K562 (cell line): ENCODE results near the gene UTP4. TPM values are rescaled to one million over a fixed set of nuclear protein-coding genes. Genes with fewer than 3 reads are reported as not detected.

Experiments
- ATAC-seq: fragments of 200-7000 bp; cut with Tn5 transposase; 3 replicates; pipeline ENCODE4 v1.9.1; 2020; ENCODE audit warnings: moderate library complexity
- BruUV-seq: library from RNA; stranded (reverse); fragments of 400-500 nt; replicated peaks from 2 replicates; lab custom pipeline; 2021; lab: Mats Ljungman, UMichigan
- CTCF ChIA-PET: fragments of 300-600 bp; formaldehyde crosslinking; extraction: SDS; loops from one replicate; lab custom pipeline; 2021; ENCODE audit warnings: low intra/inter-chr PET ratio; lab: Yijun Ruan, JAX
- POLR2A ChIA-PET: fragments of 300-600, 350-650 bp; sonication (Branson Sonifier 250); formaldehyde crosslinking; extraction: SDS; loops from one replicate; lab custom pipeline; 2021; ENCODE audit warnings: antibody characterized with exemption, inconsistent platforms; lab: Yijun Ruan, JAX
- DNase-seq, 4 experiments: peaks; one replicate each; pipeline versions ENCODE4 v3.0.0 to v3.0.0-alpha.2; 2011 to 2018; ENCODE audit warnings: low spot score in 3 of 4, mixed read lengths in 3 of 4; ENCODE audit errors: extremely low read depth in 1 of 4
- FAIRE-seq: peaks from 2 replicates; lab custom pipeline; 2011; peaks lifted over from hg19 to GRCh38; lab: Jason Lieb, UNC
- H2AFZ ChIP-seq: 2 replicates; pipeline ENCODE4 v1.6.0; 2011; ENCODE audit warnings: low read depth, low read length, control low read depth, inconsistent platforms
- H3K27ac ChIP-seq: fragments of 200-600 bp; 3 replicates; pipeline ENCODE4 v1.8.0; 2011; ENCODE audit warnings: low read depth, mild to moderate bottlenecking, control low read depth, inconsistent platforms, low read length, moderate library complexity, mixed read lengths; ENCODE audit errors: extremely low read depth
- H3K27me3 ChIP-seq, 2 experiments: fragments of 300-600 bp in 1 of 2; 2 replicates in 1 of 2; 3 replicates in 1 of 2; pipeline versions ENCODE4 v1.6.0 to v1.8.0; 2011; ENCODE audit warnings: inconsistent platforms in 2 of 2, low read length in 2 of 2, mild to moderate bottlenecking in 1 of 2, mixed read lengths in 1 of 2, moderate library complexity in 1 of 2; ENCODE audit not compliant: control insufficient read depth in 2 of 2, insufficient read depth in 2 of 2
- H3K36me3 ChIP-seq: fragments of 300-600 bp; 3 replicates; pipeline ENCODE4 v1.8.0; 2011; ENCODE audit warnings: mild to moderate bottlenecking, low read length, inconsistent platforms; ENCODE audit not compliant: control insufficient read depth, insufficient read depth
- H3K4me1 ChIP-seq, 2 experiments: fragments of 200-600 bp in 1 of 2; replicated peaks in 1 of 2; 2 replicates in 1 of 2; 3 replicates in 1 of 2; pipeline versions ENCODE4 v1.5.1 to v1.8.0; 2011; ENCODE audit warnings: inconsistent platforms in 2 of 2, low read length in 2 of 2, mild to moderate bottlenecking in 1 of 2, mixed read lengths in 1 of 2, moderate library complexity in 1 of 2; ENCODE audit not compliant: control insufficient read depth in 2 of 2, insufficient read depth in 2 of 2
- H3K4me2 ChIP-seq: 2 replicates; pipeline ENCODE4 v1.6.1; 2011; ENCODE audit warnings: low read length, control low read depth, inconsistent platforms, mixed read lengths; ENCODE audit not compliant: insufficient read depth
- H3K4me3 ChIP-seq: fragments of 200-600 bp; sonication (generic), shearing (Covaris generic); 2 replicates; pipeline ENCODE4 v1.5.1; 2016; ENCODE audit warnings: control low read depth, inconsistent platforms
- H3K79me2 ChIP-seq: fragments of 200-600 bp; 3 replicates; pipeline ENCODE4 v1.8.0; 2011; ENCODE audit warnings: low read length, inconsistent platforms; ENCODE audit not compliant: control insufficient read depth, insufficient read depth
- H3K9ac ChIP-seq, 2 experiments: 2 replicates each; pipeline versions ENCODE4 v1.6.0 to v1.6.1; 2011; ENCODE audit warnings: low read depth in 2 of 2, low read length in 2 of 2, control low read depth in 1 of 2, inconsistent platforms in 1 of 2, mild to moderate bottlenecking in 1 of 2, mixed read lengths in 1 of 2; ENCODE audit not compliant: insufficient read depth in 1 of 2
- H3K9me1 ChIP-seq: one replicate; pipeline ENCODE4 v1.6.0; 2011; ENCODE audit warnings: inconsistent platforms, mild to moderate bottlenecking, low read length, moderate library complexity; ENCODE audit not compliant: control insufficient read depth, insufficient read depth
- H3K9me3 ChIP-seq: replicated peaks from 2 replicates; pipeline ENCODE4 v1.5.1; 2011; ENCODE audit warnings: low read depth, low read length, inconsistent platforms; ENCODE audit not compliant: control insufficient read depth, insufficient read depth
- H4K20me1 ChIP-seq: replicated peaks from 2 replicates; pipeline ENCODE4 v1.6.1; 2011; ENCODE audit warnings: low read length, inconsistent platforms, mixed read lengths; ENCODE audit not compliant: control insufficient read depth, insufficient read depth
- NR2F6 ChIP-seq: fragments of 450-650 bp; formaldehyde crosslinking; IDR thresholded peaks from 2 replicates; pipeline ENCODE4 v1.4.0; 2020; ENCODE audit warnings: mild to moderate bottlenecking
- RCOR1 ChIP-seq, 2 experiments: IDR thresholded peaks; 2 replicates each; pipeline ENCODE4 v1.6.1; 2012; ENCODE audit warnings: low read depth in 2 of 2, low read length in 2 of 2, borderline replicate concordance in 1 of 2, improper control_type of control experiment in 1 of 2
- WGBS: fragments of 100-300 bp; shearing (Covaris generic); methylation state at CpG from one replicate; pipeline ENCODE4 v1.1.6; 2016; ENCODE audit warnings: low coverage, mixed read lengths; ENCODE audit not compliant: insufficient coverage; ENCODE audit errors: missing lambda C conversion rate; 5-methylcytosine and 5-hydroxymethylcytosine counted together
- in situ Hi-C: fragments of 300-500 bp; cut with MboI; formaldehyde crosslinking; loops from 4 replicates; pipeline ENCODE4 v1.15.0; 2018; ENCODE audit warnings: inconsistent platforms, mixed read lengths
- intact Hi-C: fragments of 100-400 bp; cut with micrococcal nuclease; formaldehyde crosslinking; loops from 2 replicates; pipeline ENCODE4 v1.14.2; 2022
- polyA plus RNA-seq, 8 experiments: library from polyadenylated mRNA; depleted of rRNA in 4 of 8; stranded (reverse) in 5 of 8; unstranded in 3 of 8; fragments of >200 nt; fragmentation: Nextera tagmentation in 2 of 8; fragmentation: Illumina TruSeq in 1 of 8; extraction: Ambion mirVana in 2 of 8; extraction: Trizol in 1 of 8; gene quantifications; 2 replicates each; pipeline versions ENCODE4 v1.2.1 to v1.2.3, GENCODE V29; 2011 to 2014; ENCODE audit warnings: inconsistent platforms in 1 of 8, missing spikeins in 1 of 8
- total RNA-seq, 7 experiments: library from RNA; depleted of rRNA in 6 of 7; stranded (reverse); fragments of >200 nt in 6 of 7; fragmentation: Illumina TruSeq in 2 of 7; extraction: Trizol in 2 of 7; gene quantifications; 2 replicates each; pipeline versions ENCODE4 v1.2.1 to v1.2.3, GENCODE V29; 2011 to 2021; ENCODE audit warnings: low replicate concordance in 1 of 7
- TF ChIP-seq, protein P1 (sequence below), 3 experiments: IDR thresholded peaks in 2 of 3; conservative IDR thresholded peaks in 1 of 3; 2 replicates each; pipeline ENCODE4 v1.5.1; 2011 to 2012; ENCODE audit warnings: low read length in 3 of 3, mild to moderate bottlenecking in 3 of 3, control low read depth in 2 of 3, improper control_type of control experiment in 1 of 3, inconsistent platforms in 1 of 3, low read depth in 1 of 3, mixed read lengths in 1 of 3, moderate library complexity in 1 of 3; ENCODE audit not compliant: insufficient read depth in 2 of 3
- TF ChIP-seq, protein P2 (sequence below): fragments of 250-450 bp; sonication (Bioruptor Pico); IDR thresholded peaks from 2 replicates; pipeline ENCODE4 v1.8.0; 2022; ENCODE audit warnings: moderate library complexity, mild to moderate bottlenecking, inconsistent platforms

Gene UTP4
- total and polyA plus RNA-seq, 9 of the 15 experiments (the other 6 are each of a cell fraction or from before 2014, with no cell fraction given) = 46.1 to 203 (median 145) TPM

DNA sequence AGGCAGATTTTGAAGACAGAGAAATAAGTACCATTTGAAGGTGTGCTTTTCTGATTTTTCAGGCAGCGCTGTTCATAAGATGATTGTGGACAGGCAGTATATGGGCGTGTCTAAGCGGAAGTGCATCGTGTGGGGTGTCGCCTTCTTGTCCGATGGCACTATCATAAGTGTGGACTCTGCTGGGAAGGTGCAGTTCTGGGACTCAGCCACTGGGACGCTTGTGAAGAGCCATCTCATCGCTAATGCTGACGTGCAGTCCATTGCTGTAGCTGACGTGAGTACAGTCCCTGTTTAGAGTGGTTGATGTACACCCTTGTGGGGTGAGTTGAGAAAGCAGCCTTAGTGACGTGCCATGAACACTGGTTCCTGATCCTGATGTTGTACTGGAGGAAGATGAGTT, 10.7 kb downstream of the UTP4 start:
- no peak for TF ChIP-seq NR2F6 (CRISPR knock-in tag)
- TF ChIP-seq, protein P1, sequence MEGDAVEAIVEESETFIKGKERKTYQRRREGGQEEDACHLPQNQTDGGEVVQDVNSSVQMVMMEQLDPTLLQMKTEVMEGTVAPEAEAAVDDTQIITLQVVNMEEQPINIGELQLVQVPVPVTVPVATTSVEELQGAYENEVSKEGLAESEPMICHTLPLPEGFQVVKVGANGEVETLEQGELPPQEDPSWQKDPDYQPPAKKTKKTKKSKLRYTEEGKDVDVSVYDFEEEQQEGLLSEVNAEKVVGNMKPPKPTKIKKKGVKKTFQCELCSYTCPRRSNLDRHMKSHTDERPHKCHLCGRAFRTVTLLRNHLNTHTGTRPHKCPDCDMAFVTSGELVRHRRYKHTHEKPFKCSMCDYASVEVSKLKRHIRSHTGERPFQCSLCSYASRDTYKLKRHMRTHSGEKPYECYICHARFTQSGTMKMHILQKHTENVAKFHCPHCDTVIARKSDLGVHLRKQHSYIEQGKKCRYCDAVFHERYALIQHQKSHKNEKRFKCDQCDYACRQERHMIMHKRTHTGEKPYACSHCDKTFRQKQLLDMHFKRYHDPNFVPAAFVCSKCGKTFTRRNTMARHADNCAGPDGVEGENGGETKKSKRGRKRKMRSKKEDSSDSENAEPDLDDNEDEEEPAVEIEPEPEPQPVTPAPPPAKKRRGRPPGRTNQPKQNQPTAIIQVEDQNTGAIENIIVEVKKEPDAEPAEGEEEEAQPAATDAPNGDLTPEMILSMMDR (IDR thresholded peaks at IDR 0.05 in 2 of 3, conservative IDR thresholded peaks at IDR 0.05 in 1 of 3; ENCODE audit: insufficient read depth in 2 of 3, low read depth in 1 of 3, low read length in 3 of 3) = peak; percentile 3 to 42 (median 6); a peak in 2 of 6 replicates
- TF ChIP-seq, protein P2, sequence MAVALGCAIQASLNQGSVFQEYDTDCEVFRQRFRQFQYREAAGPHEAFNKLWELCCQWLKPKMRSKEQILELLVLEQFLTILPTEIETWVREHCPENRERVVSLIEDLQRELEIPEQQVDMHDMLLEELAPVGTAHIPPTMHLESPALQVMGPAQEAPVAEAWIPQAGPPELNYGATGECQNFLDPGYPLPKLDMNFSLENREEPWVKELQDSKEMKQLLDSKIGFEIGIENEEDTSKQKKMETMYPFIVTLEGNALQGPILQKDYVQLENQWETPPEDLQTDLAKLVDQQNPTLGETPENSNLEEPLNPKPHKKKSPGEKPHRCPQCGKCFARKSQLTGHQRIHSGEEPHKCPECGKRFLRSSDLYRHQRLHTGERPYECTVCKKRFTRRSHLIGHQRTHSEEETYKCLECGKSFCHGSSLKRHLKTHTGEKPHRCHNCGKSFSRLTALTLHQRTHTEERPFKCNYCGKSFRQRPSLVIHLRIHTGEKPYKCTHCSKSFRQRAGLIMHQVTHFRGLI (CRISPR knock-in tag) = no peak
- TF ChIP-seq RCOR1 (IDR thresholded peaks at IDR 0.05; ENCODE audit: borderline replicate concordance in 1 of 2, low read depth in 2 of 2, low read length in 2 of 2) = no peak
- ChIA-PET POLR2A (interaction anchor here (0.9 kb wide), 1 partner anchor 10 kb away, joined by 5 read pairs; no protein-coding TSS in a partner anchor), CTCF (no interaction called here)
- Histone ChIP-seq H4K20me1 (no peaks in the 10 kb centered on the region), H3K9ac (no peak overlapping the region), H3K9me1 (peaks cover 4% of the 10 kb centered on the region), H3K4me2 (no peak overlapping the region), H3K27me3 (no peaks in the 10 kb centered on the region), H3K79me2 (peaks cover 36% of the 10 kb centered on the region), H2AFZ (no peak overlapping the region), H3K4me3 (no peak overlapping the region), H3K9me3 (no peaks in the 10 kb centered on the region), H3K36me3 (peaks cover 85% of the 10 kb centered on the region), H3K27ac (no peak overlapping the region), H3K4me1 (no peaks in the 10 kb centered on the region)
- ATAC-seq (peak; percentile 80), FAIRE-seq (peak; percentile 29), DNase-seq (peak; percentile 17 to 41 (median 30))
- WGBS = 88% methylated on average over 11 of the region's 11 CpGs
- in situ Hi-C loops = no loop called here
- intact Hi-C loops = no loop called here
- BruUV-seq = no TSS peak
